ENCODE data around the gene EBPL.
A peak's percentile ranks its signal among the peaks of the same experiment; 100 is the strongest.

Gene EBPL

DNA sequence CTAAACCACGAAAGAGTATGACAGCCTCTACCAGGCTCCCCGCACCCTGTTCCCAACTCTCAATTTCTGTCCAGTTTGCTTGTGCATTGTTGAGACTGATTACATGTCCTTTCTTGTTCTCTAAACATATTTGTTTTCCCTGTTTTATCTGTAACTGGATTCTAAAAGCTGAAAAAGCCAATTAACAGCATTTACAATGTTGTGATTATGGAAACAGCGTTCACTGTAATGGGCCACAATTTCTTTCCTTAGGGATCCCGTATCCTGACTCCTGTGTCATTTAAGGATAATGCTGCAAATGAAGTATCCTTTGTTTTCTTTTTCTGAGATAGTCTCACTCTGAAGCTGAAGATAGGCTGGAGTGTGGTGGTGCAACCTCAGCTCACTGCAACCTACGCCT is 20.5 kb downstream of the EBPL start:
- DNase-seq: no peak

- peak in 1 of 2 experiments; percentile 43 for DNase-seq
Measured at GRCh38 chr13:49669735-49670309, 21.5 kb downstream of the EBPL start.

DNA sequence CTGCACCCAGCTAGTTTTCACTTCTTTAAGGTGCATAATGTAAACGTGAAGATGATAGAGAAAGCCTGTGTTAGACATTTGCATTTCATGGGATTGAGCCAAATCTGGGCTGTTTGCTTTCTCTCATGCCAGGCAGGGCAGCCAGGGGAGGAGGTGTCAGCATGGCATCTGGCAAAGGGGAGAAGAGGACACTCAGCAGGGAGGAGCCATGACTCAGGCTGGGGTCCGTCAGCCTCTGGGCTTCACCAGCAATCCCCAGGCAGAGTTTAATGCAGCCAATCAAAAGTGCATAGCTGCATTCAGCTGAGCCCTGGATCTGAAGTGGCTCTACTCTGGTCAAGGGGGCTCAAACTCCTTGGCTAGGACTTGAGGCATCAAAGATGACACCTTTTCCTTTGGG is 23.5 kb downstream of the EBPL start:
- DNase-seq: no peak

DNA sequence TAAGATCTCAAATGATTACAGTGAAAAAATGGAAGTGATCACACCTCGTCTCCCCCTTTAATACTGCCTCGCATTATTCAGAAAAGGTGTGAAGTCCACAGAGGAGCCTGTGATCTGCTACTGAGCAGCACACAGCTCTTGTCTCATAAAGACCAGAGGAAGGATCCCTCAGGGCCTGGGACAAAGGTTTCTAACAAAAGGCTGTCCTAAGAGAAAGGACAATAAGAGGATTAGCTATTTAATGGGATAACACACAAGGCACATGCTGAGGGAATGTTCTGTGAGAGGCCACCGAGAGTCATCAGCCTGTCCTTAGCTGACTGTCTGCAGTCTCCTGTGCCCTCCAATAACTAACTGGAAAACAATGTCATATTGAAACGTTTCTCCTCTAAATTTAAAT is 26.7 kb downstream of the EBPL start:
- DNase-seq: peak in 1 of 2 experiments; percentile 50

GRCh38 chr13:49657241-49657641 is 34.0 kb downstream of the EBPL start:
- DNase-seq: no peak

DNA sequence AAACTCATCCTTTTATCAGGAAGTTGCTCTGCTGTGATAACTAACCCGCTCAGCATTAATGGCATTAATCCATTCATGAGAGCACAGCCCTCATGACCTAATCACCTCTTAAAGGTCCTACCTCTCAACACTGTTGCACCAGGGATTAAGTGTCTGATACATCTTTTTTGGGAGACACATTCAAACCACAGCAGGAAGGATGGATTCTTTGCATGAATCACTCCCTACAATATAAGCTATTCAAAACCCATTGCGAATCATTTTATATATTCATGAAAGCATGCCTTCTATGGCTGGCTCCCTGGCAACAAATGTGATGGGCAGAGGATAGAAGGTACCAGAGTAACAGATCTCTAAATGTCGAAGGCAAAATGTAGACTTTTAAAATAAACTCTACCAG is 35.4 kb downstream of the EBPL start:
- DNase-seq: no peak

- no peak for DNase-seq
Measured at GRCh38 chr13:49654011-49654410, 37.3 kb downstream of the EBPL start.

DNA sequence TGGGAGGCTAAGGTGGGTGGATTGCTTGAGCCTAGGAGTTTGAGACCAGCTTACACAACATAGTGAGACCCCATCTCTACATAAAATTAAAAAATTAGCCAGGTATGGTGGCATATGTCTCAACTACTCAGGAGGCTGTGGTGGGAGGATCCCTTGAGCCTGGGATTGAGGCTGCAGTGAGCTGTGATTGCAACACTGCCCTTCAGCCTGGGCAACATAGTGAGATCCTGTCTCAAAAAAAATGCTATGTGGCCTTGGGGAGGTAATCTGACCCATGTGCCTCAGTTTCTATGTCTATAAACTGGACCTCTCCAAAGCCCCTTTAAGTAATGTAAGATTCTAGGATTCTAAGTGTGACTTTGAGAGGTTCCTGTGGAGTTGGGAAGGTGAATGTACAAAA is 37.8 kb downstream of the EBPL start:
- DNase-seq: no peak

GRCh38 chr13:49652355-49653305 is 38.7 kb downstream of the EBPL start:
- DNase-seq: peak; percentile 75 to 84

GRCh38 chr13:49651570-49652354 is 39.5 kb downstream of the EBPL start:
- DNase-seq: no peak

DNA sequence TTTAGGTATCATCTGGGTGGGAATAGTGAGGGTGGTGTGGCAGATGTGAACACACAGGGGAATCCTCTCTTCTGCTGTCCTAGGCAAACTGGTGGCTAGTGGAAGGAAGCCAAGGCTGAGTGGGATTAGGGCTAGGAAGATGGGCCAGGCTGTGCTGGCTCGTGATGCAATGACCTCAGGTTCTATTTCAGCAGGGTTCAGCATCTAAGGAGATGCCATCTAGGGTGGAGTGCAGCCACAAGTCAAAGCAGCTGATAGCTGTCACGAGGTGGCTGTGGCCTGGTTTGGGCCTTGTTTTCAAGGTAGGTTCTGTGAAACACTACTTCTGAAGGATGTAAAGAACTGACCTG is 41.3 kb downstream of the EBPL start:
- no peak for DNase-seq

GRCh38 chr13:49649244-49649962 is 41.9 kb downstream of the EBPL start:
- DNase-seq: peak in 1 of 2 experiments; percentile 34

GRCh38 chr13:49646688-49647087 is 44.6 kb downstream of the EBPL start:
- DNase-seq: no peak

DNA sequence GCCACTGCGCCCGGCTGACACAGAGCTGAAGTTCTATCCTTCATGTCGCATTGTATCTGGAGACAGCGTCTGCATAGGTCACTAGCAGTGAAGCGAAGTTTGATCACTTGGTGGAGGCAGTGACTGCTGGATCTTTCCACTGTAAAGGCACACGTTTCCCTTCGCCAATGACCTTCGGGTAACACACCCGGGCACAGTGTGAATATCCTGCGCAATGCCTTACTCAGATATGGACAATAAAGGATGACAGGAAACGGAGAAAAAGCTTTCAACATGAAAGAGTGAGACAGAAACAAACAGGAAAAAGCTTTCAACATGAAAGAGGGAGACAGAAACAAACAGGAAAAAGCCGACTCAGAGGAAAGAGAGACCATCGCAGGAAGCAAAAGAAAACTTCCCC is 45.8 kb downstream of the EBPL start:
- DNase-seq: no peak

DNA sequence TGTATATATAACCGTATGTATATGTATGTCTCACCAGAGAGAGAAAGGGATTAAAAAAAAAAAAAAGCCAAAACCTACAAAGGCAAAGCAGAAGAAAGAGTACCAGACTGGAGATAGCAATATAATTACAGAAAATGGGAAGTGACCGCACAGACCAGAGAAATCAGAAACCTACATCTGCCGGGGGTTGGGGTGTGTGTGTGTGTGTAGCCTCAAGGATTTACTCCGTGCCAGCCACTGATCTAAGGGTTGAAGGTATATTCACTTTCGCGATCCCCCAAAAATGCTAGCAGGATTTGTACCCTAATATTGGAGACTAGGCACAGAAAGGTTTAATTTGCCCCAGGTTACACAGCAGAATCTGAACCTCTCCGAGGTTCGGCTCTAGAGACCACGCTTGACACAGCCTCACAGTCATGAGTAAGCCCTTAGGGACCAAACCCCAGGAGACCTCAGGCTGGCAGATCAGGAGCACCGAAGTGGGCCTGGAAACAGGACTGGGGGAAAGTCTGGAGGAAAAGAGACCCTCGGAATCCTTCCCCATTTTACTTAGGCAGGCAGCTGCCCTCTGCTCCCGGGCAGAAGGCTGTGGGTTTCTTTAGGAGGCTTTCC is 48.1 kb downstream of the EBPL start:
- no peak for DNase-seq

DNA sequence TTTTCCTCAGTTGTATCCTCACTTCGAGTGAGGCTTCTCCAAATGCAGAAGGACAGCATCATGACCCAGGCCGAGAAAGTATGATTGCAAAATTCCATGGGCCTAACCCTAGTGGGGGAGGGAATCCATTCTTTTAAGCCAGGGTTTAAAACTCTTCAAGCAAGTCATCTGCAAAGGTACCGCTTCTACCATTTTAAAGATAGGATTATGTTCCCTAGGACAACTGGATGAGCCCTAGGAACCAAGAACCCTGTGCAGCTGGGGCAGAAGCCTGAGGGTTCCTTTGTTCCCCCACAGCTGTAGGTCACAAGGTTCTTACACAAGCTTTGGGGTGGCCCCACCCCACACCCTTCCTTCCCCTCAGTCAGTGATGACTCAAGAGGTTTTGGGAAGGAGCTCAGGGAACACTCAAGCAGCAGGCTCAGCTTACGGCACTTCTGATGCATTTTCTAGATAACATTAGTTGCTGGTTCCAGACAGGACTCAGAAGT is 49.4 kb downstream of the EBPL start:
- no peak for DNase-seq

DNA sequence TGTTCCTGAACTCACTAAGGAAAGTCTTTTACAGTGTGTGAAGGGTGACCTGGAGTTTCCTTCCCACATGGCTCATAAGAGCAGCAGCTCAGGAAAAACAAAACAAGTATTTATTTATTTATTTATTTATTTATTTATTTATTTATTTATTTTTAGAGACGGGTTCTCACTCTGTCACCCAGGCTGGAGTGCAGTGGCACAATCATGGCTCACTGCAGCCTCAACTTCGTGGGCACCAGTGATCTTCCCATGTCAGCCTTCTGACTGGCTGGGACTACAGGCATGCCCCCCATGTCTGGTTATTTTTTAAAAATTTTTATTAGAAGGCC is 52.6 kb downstream of the EBPL start:
- DNase-seq: no peak

DNA sequence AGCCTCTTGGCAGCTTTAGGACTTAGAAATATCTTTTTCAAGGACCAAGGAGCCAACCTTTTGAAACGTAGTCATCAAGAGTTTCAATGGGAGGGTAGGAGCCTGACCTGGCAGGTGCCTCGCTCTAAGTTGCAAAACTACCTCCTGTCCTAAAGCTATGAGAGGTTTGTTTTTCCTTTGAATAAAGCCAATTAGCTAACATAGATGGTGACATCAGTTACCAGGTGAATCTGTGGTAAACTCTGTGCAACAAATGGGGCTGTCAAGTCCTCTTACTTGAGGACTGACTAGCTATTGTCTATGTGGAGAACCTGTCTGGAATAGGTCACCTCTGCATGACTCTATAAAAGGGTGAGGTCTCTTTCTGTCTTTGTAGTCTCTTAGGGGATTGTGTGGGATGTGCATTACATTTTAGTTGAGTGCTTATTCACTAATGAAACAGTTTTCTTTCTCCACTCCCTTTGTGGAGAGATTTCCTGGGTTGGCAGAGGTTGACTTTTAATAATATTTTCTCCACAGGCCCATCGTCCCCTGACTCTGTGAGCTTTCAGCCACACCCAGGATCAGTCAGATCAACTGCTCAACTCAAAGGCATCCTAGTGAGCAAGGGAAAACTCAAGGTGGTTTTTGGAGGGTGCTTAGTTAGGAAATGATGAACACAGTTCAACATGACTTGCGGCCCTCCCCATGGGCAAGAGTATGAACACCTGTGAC is 53.1 kb downstream of the EBPL start:
- no peak for DNase-seq

- DNase-seq: no peak
Measured at GRCh38 chr13:49636705-49637104, 54.6 kb downstream of the EBPL start.

GRCh38 chr13:49635599-49636433 is 55.5 kb downstream of the EBPL start:
- no peak for DNase-seq

- no peak for DNase-seq
Measured at GRCh38 chr13:49633710-49634109, 57.6 kb downstream of the EBPL start.

Measured in NCI-H524 (cell line).